Iris pigment epithelial cell (primary cell): ENCODE data around the gene SMCO4.
A peak's percentile ranks its signal among the peaks of the same experiment; 100 is the strongest.
"Not testable (repeated sequence)": the region's sequence is repeated elsewhere in the genome, so short reads cannot be mapped to it uniquely, and the experiment has no call there.

Experiments used
- DNase-seq: peaks from one replicate; pipeline ENCODE4 v3.0.0-alpha.2; 2011; ENCODE audit warnings: low read depth

The SMCO4 gene

GRCh38 chr11:93543292-93543977 is at the start of gene SMCO4:
TSS of gene SMCO4 (minus strand) at chr11:93543391. CDS start at chr11:93479189, 64,202 bp downstream.
- peak; percentile 69 for DNase-seq

- peak; percentile 87 for DNase-seq
Observed at GRCh38 chr11:93591247-93591898, 48.2 kb upstream of the SMCO4 start.

GRCh38 chr11:93589347-93589746 is 46.2 kb upstream of the SMCO4 start:
- DNase-seq, result no peak

- no peak for DNase-seq
Observed at GRCh38 chr11:93587858-93588581, 44.8 kb upstream of the SMCO4 start.

GRCh38 chr11:93587425-93587824 is 44.2 kb upstream of the SMCO4 start:
- DNase-seq, result not testable (repeated sequence)

- peak; percentile 95 for DNase-seq
Observed at GRCh38 chr11:93585758-93586157, 42.6 kb upstream of the SMCO4 start.

GRCh38 chr11:93583490-93583889 is 40.3 kb upstream of the SMCO4 start:
- no peak for DNase-seq

- peak; percentile 2 for DNase-seq
Observed at GRCh38 chr11:93579187-93579751, 36.1 kb upstream of the SMCO4 start.

GRCh38 chr11:93577286-93577685 is 34.1 kb upstream of the SMCO4 start:
- peak; percentile 78 for DNase-seq

- DNase-seq, result peak; percentile 84
Observed at GRCh38 chr11:93576870-93577269, 33.7 kb upstream of the SMCO4 start.

- no peak for DNase-seq
Observed at GRCh38 chr11:93574638-93575220, 31.5 kb upstream of the SMCO4 start.

GRCh38 chr11:93573184-93573583 is 30.0 kb upstream of the SMCO4 start:
- peak; percentile 17 for DNase-seq

- DNase-seq, result no peak
Observed at GRCh38 chr11:93572621-93573020, 29.4 kb upstream of the SMCO4 start.

- DNase-seq, result no peak
Observed at GRCh38 chr11:93572171-93572570, 29.0 kb upstream of the SMCO4 start.

GRCh38 chr11:93571612-93572011 is 28.4 kb upstream of the SMCO4 start:
- no peak for DNase-seq

- peak; percentile 74 for DNase-seq
Observed at GRCh38 chr11:93570759-93571413, 27.7 kb upstream of the SMCO4 start.

GRCh38 chr11:93569496-93569895 is 26.3 kb upstream of the SMCO4 start:
- DNase-seq, result no peak

- DNase-seq, result no peak
Observed at GRCh38 chr11:93568726-93569125, 25.5 kb upstream of the SMCO4 start.

- peak; percentile 7 for DNase-seq
Observed at GRCh38 chr11:93567401-93567895, 24.3 kb upstream of the SMCO4 start.

GRCh38 chr11:93564895-93565294 is 21.7 kb upstream of the SMCO4 start:
- no peak for DNase-seq

- DNase-seq, result no peak
Observed at GRCh38 chr11:93563857-93564256, 20.7 kb upstream of the SMCO4 start.
